ENCODE measurements around the gene GRAMD4.
"Not testable (repeated sequence)": the region's sequence is repeated elsewhere in the genome, so short reads cannot be mapped to it uniquely, and the experiment has no call there.

Gene GRAMD4

DNA sequence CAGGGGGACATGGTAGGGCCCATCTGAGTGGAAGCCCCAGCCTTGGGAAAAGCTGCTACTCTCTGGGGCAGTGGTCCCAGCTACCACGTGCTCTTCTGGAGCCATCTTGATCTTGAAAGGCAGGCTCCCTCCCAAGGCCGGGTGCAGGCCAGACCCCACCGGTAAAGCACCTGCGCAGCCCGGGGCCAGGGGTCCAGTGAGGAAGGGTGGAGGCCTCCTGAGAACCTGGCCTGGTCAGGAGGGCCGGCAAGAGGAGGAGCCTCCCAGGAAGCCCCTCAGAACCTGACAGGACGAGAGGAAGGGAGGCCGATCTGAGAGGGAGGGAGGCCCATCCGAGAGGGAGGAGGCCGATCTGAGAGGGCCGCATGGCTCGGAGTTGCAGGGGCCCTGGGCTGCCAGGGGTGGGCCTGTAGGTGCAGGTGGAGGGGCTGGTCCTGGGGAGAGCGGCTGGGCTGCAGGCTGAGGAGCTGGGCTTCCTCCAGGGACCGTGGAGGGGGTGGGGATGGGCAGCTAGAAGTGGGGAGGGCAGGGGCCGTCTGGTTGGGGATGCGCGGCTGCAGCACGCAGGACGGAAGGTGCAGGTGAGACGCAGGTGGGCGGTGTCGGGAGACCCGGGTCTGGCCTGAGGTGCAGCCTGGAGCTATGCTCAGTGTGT is 529 bp downstream of the GRAMD4 start:
- DNase-seq (ENCODE audit: low read depth): no peak

DNA sequence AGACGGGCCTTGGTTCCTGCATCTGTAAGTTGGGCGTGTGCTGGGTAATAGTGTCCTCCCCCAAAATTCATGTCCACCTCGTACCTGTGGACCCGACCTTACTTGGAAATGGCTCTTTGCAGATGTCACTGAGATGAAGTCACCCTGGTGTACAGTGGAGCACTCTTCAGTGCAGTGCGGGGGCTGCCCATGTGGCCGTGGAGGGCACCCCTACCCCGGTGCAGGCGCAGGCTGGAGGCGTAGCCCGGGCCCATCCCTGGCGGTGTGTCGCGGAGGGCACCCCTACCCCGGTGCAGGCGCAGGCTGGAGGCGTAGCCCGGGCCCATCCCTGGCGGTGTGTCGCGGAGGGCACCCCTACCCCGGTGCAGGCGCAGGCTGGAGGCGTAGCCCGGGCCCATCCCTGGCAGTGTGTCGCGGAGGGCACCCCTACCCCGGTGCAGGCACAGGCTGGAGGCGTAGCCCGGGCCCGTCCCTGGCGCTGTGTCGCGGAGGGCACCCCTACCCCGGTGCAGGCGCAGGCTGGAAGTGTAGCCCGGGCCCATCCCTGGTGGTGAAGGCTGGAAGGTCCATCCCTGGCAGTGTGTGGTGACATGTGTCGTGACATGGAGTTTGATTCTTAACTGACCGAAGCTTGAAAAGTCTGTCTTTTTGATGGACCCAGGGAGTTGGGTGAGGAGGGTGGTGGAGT is 1.2 kb downstream of the GRAMD4 start:
- DNase-seq (ENCODE audit: low read depth): not testable (repeated sequence)

DNA sequence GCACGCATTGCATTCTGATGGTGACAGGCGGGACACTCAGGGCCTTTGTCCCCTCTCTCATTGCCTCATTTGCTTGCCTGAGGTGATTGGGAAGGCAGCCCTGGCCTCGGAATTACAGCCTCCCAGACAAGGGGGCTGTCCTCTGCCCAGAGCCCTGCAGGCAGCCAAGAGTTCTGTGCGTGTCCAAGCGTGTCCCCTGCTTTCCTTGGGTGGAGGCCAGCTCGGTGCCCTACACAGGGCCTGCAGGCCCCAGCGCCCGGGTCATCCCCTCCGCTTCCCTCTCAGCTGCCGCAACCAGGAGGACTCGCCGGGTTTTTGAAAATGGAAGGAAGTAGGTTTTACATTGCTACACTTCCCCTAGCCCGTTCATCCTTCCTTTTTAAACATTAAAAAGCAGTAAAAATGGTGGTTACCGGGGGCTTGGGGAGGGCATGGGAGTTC is 1.9 kb downstream of the GRAMD4 start:
- DNase-seq (ENCODE audit: low read depth): no peak

DNA sequence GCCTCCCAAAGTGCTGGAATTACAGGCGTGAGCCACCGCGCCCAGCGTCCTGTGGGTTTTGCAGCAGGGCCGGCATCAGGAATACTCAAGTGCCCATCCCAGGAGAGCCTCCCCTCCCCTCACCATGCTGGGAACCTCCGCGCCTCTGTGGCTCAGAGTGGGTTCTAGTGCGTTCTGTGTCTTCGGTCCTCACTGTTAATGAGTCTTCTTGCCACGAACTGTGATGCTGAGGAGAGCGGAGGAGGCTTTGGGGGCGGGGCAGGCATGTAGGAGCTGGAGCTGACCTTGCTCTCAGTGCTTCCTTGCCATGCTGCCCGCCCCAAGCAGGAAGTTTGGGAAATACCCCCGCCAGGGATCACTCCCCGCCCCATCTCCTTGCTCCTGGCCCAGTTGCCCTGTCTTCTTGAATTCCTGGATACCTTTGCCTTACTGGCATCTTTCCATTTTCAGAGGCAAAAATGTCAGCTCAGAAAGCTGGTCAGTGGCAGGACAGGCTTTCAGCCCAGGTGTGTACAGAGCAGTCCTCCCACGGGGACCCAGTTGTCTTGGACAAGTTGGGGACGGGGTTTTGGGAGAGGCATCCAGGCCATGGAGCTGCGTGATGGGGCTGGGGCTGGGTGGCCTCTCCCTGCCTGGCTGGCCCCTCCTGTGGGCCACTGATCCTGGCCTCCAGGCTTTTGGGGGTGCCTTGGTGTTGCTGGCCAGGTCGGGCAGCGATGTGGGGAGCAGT is 5.1 kb downstream of the GRAMD4 start:
- no peak for DNase-seq (ENCODE audit: low read depth)

DNA sequence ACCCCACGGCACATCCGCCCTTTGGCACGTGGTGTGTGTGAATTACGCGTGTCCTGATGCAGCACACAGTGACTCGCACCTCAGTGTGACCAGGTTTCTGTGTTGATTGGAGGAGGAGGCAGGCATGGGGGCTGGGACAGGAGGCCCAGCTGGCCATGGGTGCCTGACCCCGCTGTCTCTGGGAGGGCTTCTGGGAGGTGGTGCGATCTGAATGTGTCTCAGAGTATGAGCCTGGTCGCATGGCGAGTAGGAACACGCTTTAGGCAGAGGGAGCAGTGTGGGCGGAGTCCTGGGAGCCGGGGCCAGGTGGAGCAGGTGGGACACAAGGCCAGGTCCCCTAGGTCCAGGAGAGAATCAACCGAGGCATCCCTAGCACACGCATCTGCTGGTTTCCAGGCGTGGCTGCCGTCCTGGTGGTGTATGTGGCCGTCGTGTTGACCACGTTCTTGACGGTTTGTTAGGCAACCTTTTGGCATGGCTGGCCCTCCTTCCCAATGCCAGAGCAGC is 5.7 kb downstream of the GRAMD4 start:
- DNase-seq (ENCODE audit: low read depth): no peak

DNA sequence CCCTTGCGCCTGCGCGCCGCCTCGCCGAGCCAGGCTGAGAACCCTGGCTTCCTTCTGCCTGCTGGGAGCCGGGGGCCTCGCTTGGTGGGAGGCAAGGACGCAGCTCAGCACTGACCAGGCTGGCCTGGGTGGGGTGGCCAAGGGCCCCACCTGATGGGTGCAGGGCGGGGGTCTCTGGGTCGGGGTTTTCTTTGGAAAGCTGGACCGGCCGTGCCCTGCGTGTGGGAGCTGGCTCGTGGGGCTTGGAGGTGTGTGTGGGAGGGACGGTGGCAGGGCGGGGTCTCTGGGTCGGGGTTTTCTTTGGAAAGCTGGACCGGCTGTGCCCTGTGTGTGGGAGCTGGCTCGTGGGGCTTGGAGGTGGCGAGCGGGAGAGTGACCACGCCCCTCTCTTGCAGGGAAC is 6.2 kb downstream of the GRAMD4 start:
- DNase-seq (ENCODE audit: low read depth): no peak

DNA sequence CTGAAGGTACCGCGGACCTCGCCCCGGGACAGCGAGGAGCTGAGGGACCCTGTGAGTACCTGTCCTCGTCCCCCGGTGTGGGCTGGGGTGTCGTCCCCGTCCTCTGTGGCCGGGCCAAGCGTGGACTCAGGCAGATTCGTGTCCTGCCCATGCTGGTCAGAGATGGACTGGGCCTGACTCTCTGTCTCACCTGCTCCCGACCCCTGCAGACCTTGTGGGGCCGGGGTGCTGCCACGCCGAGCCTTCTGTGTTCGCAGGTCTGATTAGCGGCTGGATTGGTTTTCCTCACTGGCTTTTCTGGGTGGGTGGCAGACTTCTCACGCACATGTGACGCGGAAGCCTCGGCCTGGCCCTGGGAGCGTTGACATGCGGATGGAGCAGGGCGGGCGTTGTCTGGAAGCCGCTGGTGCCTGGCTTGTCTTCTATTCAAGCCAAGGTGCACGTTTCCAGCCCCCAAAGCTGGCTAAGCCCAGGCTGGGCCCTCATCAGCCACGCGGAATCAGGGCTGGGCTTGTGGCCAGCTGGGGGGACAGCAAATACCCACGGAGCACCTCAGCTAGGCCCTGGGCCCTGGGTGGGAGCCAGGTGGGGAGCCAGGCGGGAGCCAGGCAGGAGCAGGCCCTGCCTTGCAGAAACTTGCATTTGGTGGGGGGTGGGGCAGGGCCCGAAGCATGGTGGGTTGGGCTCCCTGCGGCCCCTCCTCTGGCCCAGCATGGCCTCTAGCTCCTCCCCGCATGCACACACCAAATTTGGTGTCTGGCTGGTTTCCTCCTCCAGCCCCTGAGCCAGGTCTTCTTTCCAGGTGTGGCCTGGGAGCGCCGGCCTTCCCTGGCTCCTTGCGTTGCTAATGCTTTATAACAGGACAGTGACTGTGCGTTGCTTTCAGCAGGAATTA is 7.0 kb downstream of the GRAMD4 start:
- no peak for DNase-seq (ENCODE audit: low read depth)

DNA sequence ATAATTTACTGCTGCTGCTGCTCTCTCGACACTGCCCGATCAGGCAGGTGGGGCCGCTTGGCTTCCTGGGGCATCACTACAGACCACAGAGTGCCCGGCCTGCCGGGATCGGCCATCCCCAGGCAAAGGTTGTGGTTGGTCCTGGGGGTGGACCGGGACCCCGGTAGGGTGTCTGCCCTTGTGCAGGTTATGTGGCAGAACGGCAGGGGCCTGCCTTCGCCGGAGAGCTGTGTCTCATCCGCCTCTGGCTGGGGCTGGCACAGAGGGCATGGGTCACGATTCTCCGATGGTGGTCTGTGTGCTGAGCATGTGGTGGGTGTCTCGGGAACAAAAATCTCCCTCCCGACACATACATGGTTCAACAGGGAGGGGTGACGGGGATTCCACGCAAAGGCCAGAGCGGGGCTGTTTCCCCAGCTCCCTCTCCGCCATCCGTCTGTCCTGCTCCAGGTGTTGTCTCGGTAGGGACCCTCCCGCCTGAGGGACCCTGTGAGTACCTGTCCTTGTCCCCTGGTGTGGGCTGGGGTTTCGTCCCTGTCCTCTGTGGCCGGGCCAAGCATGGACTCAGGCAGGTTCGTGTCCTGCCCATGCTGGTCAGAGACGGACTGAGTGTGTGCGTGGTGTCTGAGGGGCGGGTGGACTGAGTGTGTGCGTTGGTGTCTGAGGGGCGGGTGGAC is 7.8 kb downstream of the GRAMD4 start:
- no peak for DNase-seq (ENCODE audit: low read depth)

DNA sequence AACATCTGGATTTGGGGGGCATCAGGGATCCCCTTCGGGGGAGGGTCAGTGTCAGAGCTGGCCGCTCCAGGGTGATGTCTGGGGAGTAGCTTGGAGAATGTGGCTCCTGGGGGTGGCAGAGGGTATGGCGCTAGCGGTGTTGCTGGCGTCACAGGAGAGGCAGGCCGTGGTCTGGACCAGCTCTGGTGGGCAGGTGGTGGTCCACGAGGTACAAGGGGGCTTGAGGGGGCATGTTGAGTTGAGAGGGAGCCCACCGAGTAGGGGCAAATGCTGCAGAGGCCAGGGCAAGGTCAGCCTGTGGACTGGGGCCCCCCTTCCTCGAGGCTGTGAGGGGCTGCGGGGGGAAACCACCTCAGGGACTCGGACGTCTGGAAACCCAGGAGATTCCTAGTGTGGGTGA is 8.6 kb downstream of the GRAMD4 start:
- no peak for DNase-seq (ENCODE audit: low read depth)

DNA sequence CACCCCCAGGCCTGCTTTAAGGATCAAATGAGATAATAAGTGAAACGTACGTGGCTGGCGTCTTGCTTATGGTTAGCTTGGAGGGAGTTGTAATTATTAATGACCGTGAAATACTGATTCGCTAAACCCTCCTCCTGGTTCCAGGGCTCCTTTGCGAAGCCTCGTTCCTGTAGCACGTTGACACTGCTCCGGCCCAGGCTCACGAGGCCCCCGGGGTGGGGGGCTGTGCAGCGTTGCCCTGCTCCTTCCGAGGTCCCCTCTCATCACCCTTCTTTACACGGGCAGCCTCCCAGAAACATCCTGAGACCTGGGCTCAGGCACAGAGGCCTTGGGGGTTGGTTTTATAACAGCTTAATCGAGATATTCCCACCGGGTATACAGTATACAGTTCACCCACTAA is 9.1 kb downstream of the GRAMD4 start:
- DNase-seq (ENCODE audit: low read depth): no peak

DNA sequence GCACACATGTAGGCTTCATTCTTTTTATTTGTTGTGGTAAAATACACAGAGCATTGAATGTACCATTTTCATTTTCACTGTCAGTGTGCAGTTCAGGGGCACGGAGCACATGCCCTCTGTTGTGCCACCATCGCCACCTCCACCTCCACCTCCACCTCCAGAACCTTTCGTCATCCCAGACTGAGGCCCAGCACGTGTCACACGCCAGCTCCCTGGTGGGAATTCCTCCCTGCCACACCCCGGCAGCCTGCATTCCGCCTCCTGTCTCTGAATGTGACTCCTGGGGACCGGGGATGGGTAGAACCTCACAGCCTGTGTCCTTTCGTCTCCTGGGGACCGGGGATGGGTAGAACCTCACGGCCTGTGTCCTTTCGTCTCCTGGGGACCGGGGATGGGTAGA is 10.9 kb downstream of the GRAMD4 start:
- DNase-seq (ENCODE audit: low read depth): no peak

DNA sequence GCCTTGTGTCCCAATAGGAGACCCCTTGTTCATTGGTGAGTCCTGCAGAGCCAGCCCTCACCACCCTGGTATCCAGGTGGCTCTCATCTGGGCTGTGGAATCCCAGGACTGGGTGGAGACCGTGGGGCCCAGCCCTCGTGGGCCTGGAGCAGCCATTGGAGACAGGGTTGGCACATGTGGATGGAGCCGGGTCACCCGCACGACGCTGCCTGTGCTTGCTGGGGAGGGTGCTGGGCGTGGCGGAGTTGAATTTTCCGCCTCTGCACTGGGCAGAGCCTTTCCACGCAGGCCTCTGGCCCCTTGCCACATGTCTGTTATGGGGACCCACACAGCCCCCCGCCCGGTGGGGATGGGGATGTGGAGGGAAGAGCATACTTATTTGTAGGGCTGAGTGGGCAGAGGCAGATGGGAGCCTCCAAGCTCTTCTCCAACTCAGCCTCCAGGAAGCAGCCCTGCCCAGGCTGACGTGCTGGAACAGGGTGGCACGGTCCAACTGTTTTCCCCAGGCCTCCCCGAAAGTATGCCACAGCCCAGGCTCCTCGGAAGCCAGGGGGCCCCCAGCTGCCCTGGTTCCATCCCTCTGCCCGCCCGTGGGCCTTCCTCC is 12.6 kb downstream of the GRAMD4 start:
- DNase-seq (ENCODE audit: low read depth): no peak

DNA sequence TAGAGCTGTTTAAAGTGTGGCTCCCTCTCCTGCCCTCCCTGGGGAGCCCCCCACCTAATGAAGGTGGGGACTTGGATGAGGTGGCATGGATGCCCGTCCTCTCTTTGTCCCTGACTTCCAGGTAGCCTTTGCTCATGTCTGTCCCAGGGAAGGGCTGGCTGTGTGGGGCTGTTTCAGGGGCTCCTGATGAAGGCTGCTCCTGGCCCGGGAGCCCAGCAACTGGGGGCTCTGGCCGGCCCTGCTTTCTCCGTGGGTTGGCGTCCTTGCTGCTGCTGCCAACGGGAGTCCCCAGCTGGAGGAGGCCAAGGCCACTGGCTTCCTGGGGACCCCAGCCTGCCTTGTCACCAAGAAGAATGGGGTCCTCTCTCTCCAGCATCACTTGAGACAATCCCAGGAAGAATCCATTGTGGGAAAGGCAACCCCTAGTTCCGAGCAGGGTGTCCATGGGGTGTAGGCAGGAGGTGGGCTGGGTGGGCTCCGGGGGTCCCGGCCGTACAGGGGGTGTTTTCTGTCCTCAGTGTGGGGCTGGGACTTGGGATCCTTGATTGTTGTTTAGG is 13.2 kb downstream of the GRAMD4 start:
- DNase-seq (ENCODE audit: low read depth): no peak

DNA sequence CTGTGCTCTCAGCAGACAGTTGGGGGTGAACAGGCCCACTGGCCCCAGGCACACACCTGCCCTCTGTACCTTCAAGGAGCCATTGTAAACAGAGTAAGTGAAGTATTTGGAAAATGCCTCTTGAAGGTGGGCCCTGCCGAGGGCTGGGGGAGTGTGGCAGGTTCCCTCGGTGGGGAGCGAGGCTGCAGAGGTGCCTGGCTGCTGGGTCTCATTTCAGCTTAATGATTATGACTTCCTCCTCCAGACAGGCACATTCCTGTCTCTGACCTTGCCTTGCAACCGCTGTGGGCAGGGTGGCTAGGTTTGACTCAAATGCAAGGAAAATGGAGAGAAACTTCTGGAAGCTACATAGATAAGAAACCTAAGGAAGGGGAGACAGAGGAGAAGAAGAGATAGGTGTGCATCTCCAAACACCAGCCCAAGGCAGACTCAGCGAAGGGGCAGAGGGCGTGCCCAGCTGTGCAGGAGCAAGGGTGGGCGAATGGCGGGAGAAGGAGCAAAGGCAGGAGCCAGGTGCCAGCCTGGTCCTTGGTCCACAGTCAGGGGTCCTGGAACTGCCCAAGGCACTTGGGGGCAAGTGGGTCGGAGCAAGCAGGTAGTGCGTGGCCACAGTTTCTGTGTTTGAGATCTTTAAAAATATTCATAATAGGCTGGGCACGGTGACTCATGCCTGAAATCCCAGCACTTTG is 14.0 kb downstream of the GRAMD4 start:
- no peak for DNase-seq (ENCODE audit: low read depth)

DNA sequence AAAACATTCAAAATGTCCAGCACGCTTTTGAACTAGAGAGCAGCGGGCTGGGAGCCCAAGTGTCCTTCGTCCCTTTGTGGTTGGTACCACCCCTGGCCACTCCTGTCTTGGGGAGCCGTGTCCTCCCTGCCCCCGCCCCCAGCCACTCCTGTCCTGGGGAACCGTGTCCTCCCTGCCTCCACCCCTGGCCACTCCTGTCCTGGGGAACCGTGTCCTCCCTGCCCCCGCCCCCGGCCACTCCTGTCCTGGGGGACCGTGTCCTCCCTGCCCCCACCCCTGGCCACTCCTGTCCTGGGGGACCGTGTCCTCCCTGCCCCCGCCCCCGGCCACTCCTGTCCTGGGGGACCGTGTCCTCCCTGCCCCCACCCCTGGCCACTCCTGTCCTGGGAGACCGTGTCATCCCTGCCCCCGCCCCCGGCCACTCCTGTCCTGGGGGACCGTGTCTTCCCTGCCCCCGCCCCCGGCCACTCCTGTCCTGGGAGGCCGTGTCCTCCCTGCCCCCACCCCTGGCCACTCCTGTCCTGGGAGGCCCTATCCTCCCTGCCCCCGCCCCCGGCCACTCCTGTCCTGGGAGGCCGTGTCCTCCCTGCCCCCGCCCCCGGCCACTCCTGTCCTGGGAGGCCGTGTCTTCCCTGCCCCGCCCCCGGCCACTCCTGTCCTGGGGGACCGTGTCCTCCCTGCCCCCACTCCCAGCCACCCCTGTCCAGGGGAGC is 14.9 kb downstream of the GRAMD4 start:
- not testable (repeated sequence) for DNase-seq (ENCODE audit: low read depth)

DNA sequence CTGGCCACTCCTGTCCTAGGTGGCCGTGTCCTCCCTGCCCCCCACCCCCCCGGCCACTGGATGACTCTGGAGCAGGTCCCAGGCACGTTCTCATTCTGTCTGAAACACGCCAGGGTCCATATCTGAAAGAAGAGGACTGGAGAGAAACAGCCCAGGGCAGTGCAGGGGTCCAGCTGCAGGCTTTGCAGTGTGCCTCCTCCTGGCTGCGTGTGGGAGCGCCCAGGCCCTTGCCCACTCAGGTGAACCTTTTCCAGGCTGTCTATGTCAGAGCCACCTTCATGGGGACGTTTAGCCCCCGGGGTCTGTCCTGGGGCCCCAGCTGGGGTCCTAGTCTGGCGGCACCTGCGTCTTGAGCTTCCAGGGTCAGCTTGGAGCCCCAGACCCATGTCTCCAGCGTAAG is 15.6 kb downstream of the GRAMD4 start:
- DNase-seq (ENCODE audit: low read depth): no peak

DNA sequence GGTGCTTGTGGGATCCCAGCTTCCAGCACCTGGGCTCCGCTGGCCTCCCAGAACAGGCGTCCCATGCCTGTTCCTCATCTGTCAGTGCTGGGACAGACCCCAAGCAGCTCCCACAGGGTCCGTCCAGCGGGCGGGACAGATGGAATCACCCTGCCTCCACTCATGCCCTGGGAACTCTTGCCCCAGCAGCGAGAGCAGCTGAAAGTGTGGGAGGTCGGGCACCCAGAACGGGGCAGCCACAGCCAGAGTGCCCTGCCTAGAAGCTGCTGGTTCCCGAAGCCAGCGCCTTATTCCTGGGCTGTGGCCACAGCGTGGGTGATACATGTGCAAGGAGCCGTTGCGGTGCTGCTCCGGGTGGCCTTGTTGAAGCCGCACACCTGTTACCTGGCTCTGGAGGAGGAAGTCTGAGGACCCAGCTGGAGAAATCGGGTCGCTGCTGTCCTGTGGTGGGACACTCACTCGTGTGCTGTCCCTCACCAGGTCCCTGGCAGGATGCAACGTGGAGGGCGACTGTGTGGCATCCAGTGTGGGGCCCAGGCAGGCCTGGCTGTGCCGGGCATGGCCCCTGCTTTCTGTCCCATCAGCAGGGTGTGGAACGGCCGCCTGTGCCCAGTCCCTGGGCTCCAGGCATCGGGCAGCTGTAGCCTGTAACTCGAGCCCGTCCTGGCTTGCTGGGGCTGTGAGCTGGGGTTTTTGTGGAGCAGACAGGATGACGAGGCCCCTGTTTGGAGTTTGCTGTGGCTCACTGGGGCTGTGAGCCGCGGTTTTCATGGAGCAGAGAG is 16.2 kb downstream of the GRAMD4 start:
- no peak for DNase-seq (ENCODE audit: low read depth)

DNA sequence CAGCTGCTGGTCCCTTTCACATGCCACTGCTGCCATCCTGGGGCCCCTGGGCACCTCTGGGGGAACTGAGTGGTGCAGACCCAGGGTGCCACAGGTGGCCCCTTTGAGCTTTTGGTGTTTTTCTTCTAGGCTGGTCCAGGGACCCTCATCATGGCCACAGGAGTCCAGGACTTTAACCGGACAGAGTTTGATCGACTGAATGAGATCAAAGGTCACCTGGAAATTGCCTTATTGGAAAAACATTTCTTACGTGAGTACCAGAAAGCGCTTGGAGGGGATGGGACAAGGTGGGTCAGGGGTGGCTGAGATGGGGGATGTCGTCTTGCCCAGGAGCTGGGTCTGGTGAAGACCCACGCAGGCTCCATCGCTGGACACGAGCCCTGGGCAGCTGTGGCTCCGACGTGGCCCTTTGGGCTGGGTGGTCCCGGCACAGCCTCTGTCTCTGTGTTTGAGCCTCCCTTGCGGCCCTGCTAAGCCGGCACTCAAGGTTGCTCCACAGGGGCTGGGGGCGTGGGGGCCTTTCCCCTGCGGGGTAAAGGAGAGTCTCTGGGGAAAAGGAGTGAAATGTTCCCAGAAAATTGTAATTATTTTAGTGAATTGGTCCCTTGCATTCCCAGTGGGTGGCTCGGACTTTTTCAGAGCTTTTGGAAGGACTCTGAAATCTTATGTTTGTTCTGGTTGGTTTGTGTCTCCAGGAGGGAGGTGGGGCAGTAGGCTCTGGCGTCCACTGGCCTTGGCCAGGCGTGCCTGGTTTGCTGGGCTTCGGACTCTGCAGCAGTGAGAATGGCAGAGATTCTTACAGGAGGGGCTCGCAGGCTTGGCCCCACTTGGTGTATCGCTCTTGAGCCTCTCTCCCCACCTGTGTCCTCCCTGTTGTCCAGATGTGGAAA is 17.8 kb downstream of the GRAMD4 start:
- DNase-seq (ENCODE audit: low read depth): no peak

Measured in activated gamma-delta T cell treated with anti-CD3 and anti-CD28 coated beads, Interleukin-2, amount 50 U/mL, for 16 hours (primary cell).